Pulmonary artery endothelial cell (primary cell): Measurements from ENCODE around the gene SLC41A2. TPM values are rescaled to one million over a fixed set of nuclear protein-coding genes. Genes with fewer than 3 reads are reported as not detected.

Experiments
- DNase-seq: peaks from one replicate; pipeline ENCODE4 v3.0.0-alpha.2; 2011; ENCODE audit warnings: low read depth, low spot score
- total RNA-seq: library from RNA; depleted of rRNA; stranded (reverse); fragments of >200 nt; gene quantifications from 2 replicates; pipeline ENCODE4 v1.2.3, GENCODE V29; 2014

SLC41A2 gene
- total RNA-seq, 1 donor from 2014 or later = 14.3 TPM

GRCh38 chr12:104930388-104931326 lies 27.4 kb downstream of the SLC41A2 start:
- DNase-seq = no peak

DNA sequence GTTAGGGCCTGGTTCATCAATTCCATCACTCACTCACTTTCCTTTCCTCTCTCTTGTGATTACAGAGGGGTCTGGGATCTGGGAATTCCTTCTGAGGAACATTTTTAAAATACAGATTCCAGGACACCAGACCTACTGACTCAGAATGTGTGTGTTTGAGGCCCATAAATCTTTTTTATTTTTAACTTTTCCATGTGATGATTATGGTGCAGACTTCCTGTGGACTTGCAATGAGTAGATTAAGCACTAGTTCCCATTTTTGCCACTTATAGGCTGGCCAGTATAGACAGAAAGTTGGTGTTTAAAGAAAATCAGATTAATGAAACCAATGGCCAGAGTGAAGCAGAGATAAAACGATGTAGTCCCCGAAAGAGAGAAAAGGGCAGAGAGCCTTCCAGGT lies 28.1 kb downstream of the SLC41A2 start:
- DNase-seq = no peak

- no peak for DNase-seq
Observed at GRCh38 chr12:104929368-104929767, 28.7 kb downstream of the SLC41A2 start.

DNA sequence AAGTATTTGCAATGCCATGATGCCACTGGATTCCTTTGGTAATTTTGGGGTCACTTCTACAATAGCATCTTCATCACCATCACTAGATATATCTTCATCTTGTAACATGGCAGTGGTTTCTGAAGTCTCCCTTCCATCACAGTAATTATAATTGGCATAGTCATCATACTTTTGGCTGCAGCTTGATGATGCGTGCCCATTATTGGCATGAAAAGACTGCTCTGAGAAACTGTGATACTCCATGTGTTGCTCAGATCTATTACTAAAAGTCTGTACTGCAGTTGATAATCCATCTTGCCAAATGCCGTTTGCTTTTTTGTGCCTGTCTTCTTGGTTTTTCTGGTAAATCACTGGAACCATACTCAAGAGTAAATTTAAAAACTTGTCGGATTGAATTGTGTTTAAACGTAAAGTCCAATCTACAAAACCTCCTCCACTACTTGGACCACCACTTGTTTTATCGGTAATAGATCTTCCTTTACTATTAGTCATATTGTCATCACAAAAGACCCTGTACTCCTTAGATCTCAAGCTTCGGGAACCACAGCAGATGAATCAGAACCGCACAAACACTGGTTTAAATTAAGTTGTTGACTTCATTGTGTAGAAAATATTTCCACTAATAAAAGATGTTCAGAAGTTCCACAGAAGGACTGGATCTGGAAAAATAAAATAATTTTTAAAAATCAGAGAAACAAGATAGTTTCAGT lies 29.9 kb downstream of the SLC41A2 start:
- no peak for DNase-seq

DNA sequence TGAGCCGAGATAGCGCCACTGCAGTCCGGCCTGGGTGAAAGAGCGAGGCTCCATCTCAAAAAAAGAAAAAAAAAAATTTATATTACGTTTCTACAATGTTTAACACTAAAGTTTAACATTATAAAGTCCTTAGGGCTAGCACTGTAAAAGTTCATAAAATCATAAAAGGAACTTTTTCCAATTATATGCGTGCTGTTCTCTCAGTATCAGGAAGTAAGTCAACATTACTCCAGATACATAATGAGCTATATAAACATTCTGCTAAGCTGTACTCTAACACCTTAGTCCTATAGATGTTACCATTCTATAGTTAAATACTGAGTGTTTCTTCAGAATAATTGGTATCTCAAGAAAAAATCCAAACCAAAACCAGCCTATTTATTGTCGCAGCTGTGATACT lies 32.6 kb downstream of the SLC41A2 start:
- no peak for DNase-seq

- DNase-seq = no peak
Observed at GRCh38 chr12:104921340-104921739, 36.8 kb downstream of the SLC41A2 start.

DNA sequence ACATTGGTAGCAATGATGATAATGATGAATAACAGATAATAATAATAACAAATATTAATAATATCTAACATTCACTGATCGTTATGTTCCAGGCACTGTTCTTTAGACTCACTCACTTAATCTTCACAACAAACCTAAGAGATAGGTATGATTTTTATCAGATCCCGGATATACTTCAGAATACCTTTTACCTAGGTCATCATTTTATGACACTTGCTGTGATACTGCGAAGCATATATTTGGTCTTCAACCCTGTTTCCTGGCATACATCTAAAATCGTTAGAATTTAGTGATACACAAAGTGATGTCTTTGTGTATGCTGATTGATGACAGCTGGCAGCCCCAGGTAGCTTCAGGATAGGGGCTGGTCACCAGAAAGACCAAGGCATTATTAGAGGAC lies 46.1 kb downstream of the SLC41A2 start:
- no peak for DNase-seq

- no peak for DNase-seq
Observed at GRCh38 chr12:104910196-104910840, 47.8 kb downstream of the SLC41A2 start.

DNA sequence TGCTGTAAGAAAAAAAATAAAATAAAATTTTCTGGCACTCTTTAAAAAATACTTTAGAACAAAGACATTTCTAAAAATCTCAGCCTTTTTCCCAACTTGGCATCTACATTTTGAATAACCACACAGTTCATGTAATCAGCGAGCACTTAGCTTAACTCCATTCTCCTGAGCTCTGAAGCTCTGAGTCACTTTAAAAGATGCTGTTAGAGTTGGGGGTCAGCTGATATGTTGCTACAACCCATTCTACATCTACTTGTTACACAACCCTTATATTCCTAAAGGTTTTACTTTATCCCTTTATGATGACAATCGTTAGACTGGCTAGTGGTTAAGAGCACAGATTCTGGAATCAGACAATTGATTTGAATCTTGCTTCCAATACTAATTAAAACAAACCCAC lies 48.3 kb downstream of the SLC41A2 start:
- DNase-seq = no peak

Other genes starting within 250 kb of the SLC41A2 start
- 14.1 and 18.1 TPM in 2 replicates for gene NOPCHAP1, start 28.0 kb upstream of the SLC41A2 start, total RNA-seq
- 2.5 and 2.9 TPM in 2 replicates for gene ALDH1L2, start 126.2 kb upstream of the SLC41A2 start, total RNA-seq
- gene WASHC4, start 149.4 kb upstream of the SLC41A2 start, total RNA-seq = 124 and 157 TPM in 2 replicates